SW480 (cell line): ENCODE measurements around the gene ZNF92.
"Not testable (repeated sequence)": the region's sequence is repeated elsewhere in the genome, so short reads cannot be mapped to it uniquely, and the experiment has no call there.

Experiments used
- DNase-seq: peaks from one replicate; pipeline ENCODE4 v3.0.0-alpha.2; 2016; ENCODE audit warnings: low spot score

Gene ZNF92

GRCh38 chr7:65373608-65374351 is at the start of gene ZNF92:
Gene ZNF92 (plus strand): TSS chr7:65373855. CDS start chr7:65373998, 143 bp downstream.
- DNase-seq: peak; percentile 98

GRCh38 chr7:65325793-65326432 is 47.7 kb upstream of the ZNF92 start:
- no peak for DNase-seq

GRCh38 chr7:65338346-65338745 is 35.3 kb upstream of the ZNF92 start:
- DNase-seq: no peak

GRCh38 chr7:65339257-65339656 is 34.4 kb upstream of the ZNF92 start:
- DNase-seq: no peak

GRCh38 chr7:65342723-65343629 is 30.7 kb upstream of the ZNF92 start:
- peak; percentile 8 for DNase-seq

DNA sequence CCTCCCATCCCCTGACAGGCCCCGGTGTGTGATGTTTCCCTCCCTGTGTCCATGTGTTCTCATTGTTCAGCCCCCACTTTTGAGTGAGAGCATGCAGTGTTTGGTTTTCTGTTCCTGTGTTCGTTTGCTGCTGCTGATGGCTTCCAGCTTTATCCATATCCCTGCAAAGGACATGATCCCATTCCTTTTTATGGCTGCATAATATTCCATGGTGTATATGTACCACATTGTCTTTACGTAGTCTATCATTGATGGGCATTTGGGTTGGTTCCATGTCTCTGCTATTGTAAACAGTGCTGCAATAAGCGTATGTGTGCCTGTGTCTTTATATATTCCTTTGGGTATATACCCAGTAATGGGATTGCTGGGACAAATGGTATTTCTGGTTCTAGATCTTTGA is 29.1 kb upstream of the ZNF92 start:
- DNase-seq: not testable (repeated sequence)

- no peak for DNase-seq
Observed at GRCh38 chr7:65354263-65354662, 19.4 kb upstream of the ZNF92 start.

GRCh38 chr7:65369843-65370242 is 3.8 kb upstream of the ZNF92 start:
- no peak for DNase-seq

- no peak for DNase-seq
Observed at GRCh38 chr7:65371468-65371867, 2.2 kb upstream of the ZNF92 start.

DNA sequence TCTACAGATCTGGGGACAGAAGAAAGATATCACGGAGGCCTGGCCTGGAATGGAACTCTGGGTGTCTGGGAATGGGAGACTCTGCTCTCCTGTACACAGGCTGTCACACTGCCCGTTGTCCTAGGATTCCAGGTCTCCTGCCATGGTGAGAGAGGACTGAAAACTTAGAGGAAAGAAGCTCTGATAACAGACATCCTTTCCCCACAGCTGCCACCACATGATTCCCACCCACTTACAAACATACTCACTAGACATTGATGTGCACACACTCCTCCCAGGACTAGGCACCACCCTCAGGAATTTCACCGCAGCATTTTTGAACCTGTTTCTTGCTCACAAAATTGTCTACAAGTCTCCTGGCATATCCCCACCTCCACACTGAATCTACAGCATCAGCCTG is 5.7 kb downstream of the ZNF92 start:
- DNase-seq: no peak

- DNase-seq: no peak
Observed at GRCh38 chr7:65381742-65382141, 8.1 kb downstream of the ZNF92 start.

DNA sequence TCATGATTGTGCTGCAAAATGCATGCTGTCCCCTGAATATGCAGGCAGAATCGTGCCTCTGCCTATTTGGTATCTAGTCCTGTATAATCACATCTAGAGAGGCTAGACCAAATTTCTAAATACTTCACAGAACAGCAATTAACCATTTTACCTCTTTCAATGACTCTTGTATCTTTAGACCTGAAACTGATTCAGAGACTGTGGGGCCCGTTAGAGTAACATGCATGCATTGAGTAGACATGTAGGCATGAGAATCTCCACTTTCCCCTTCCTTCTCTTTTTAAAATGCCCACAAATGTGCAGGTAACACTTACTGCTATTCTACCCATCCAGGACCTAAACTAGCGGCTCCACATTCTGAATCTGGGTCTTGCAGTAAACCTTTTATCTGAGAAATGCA is 8.8 kb downstream of the ZNF92 start:
- DNase-seq: no peak

GRCh38 chr7:65387891-65388290 is 14.2 kb downstream of the ZNF92 start:
- DNase-seq: no peak

DNA sequence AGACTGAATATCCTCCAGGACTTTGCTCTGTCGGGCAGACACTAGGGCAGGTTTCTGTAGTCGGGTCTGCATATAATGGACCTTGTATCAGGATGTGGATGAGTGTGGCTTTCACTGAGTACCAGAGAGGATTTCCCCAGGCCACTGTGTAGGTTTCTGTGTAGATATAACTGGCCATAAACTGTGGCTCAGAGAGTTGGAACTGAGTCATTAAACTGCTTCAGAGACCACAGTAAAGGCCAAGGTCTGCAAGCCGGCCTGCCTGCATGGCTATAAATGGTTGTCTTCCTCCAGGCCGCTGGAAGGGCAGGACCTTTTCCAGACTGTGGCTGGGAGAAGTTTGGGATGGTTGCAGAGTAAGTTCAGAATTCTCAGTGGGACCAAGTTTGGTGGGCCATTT is 16.9 kb downstream of the ZNF92 start:
- peak; percentile 18 for DNase-seq

- DNase-seq: no peak
Observed at GRCh38 chr7:65397730-65398142, 24.1 kb downstream of the ZNF92 start.

GRCh38 chr7:65398671-65399070 is 25.0 kb downstream of the ZNF92 start:
- not testable (repeated sequence) for DNase-seq

GRCh38 chr7:65399101-65399500 is 25.4 kb downstream of the ZNF92 start:
- not testable (repeated sequence) for DNase-seq

GRCh38 chr7:65404020-65404419 is 30.4 kb downstream of the ZNF92 start:
- no peak for DNase-seq

DNA sequence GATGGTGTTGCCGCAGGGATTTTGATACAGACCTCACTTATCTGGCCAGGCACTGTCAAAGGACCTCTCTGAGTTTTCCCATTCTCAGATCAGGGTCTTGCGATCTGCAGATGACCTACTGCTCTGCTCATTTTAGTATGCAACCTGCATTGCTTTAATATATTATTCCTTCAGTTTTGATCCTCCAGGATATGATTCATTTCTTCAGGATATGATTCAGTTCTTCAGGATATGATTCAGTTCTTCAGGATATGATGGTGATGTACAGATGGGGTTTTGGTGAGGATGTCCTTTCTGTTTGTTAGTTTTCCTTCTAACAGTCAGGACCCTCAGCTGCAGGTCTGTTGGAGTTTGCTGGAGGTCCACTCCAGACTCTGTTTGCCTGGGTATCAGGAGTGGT is 33.1 kb downstream of the ZNF92 start:
- DNase-seq: not testable (repeated sequence)

- DNase-seq: no peak
Observed at GRCh38 chr7:65409363-65409762, 35.7 kb downstream of the ZNF92 start.

DNA sequence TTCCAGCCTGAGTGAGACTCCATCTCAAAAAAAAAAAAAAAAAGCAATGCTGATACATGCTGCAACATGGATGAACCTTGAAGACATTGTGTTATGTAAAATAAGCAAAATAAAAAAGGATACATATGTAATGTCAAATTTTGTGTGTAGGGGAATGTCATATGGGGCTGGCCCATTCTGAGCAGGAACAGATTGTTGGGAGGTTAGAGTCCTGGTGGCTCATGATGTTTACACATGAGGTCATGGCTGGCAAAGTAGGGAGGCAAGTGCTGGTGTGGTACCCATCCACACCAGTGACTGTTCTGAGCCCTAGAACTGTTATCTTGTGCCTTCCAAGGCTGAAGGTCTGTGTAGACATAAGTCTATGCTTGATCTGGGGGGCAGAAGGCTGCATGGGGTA is 37.6 kb downstream of the ZNF92 start:
- no peak for DNase-seq

DNA sequence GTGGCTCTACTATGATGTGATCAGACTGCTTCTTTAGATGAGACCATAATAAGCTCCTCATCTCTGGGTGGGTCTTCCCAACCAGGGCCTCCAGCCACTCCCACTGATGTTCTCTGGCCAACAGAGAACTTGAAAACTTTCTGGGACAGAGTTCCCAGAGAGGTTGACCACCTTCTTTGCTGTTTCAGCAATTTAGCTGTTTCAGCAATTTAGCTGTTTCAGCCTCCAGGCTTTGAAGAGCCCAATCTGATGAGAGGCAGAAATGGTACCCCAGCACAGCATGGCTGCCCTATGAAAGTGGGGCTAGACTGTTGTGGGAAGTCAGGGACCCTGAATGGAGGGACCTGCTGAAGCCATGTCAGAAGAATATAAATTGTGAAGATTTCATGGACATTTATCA is 49.0 kb downstream of the ZNF92 start:
- DNase-seq: no peak

GRCh38 chr7:65423286-65423685 is 49.6 kb downstream of the ZNF92 start:
- DNase-seq: not testable (repeated sequence)
